ENCODE data around the gene CHRNA9. TPM values are rescaled to one million over a fixed set of nuclear protein-coding genes. Genes with fewer than 3 reads are reported as not detected.

Gene CHRNA9
- total and polyA plus RNA-seq, 2 of the 4 experiments (the other 2 are of a cell fraction): not detected

DNA sequence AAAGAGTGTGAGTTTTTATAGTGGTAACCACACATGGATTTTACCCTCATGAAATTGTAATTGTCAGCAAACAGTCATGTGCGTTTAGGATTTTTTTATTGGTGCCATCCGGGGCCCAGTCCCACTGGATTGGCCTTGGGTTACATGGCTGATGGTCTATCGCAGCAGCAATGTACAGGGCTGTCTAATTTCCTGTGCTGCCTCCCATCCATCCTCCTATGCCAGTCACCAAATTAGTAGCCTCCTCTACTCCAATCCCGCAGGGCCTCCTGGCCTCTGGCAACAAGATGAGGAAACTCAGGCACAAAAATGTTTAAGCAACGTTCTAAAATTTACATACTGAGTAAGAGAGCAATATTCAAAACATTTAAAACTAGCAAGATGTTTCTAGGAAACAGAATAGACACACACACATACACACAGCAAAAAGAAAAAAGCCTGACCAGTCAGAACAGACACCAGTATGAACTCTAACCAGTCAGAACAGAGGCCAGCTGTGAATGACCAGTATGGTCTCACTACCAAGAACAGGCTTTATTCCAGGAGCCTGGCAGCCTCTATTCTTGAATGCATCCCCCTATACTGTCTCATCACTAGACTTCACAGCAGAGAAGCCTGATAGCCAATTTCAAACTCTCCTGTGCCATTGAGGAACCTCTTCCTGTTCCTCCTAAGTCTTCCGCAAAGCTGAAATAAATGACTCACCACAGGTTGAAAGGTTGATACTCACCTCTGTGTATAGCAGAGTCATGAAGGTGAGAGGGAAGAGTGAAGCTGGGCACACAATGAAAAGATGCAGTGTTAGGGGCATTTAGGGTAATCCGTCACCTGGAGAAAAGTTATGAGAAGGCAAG lies 42.6 kb downstream of the CHRNA9 start (continued):
- no peak for TF ChIP-seq MAFK (IDR thresholded peaks at IDR 0.05; ENCODE audit: low read depth, low read length)

DNA sequence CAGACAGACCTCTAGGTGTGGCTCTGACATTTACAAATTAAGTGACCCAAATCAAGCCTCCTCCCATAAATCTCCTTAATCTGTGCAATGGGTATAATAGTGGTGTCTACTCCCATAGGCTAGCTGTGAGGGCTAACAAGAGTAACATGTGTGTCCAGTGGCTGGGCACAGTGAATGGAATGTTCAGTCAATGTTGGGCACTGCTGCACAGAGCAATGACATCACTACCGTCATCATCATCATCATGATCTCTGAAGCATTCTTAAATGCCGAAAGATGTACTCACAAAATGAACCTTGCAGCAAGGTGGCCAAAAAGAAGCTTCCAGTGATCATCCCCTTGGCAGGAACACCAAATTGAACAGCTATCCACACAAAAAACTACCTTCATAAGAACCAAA lies 43.5 kb downstream of the CHRNA9 start:
- Histone ChIP-seq H3K18ac (ENCODE audit: low read depth, low read length) (no peak overlapping the region), H3K4me1 (ENCODE audit: control insufficient read depth, insufficient read depth, low read length) (no peaks in the 10 kb centered on the region), H3K27ac (ENCODE audit: insufficient read depth, low read length) (no peak overlapping the region), H2BK120ac (ENCODE audit: low read depth, low read length) (no peak overlapping the region), H2AK5ac (ENCODE audit: low read depth, low read length) (no peak overlapping the region), H3K4ac (ENCODE audit: low read depth, low read length) (no peak overlapping the region), H3K9ac (ENCODE audit: low read depth, low read length) (no peak overlapping the region), H4K8ac (ENCODE audit: low read depth in 2 of 2, low read length in 2 of 2) (no peak overlapping the region), H4K20me1 (ENCODE audit: insufficient read depth, low read length) (no peaks in the 10 kb centered on the region), H3K9me3 (ENCODE audit: control insufficient read depth, insufficient read depth, low read length) (no peaks in the 10 kb centered on the region), H2BK20ac (ENCODE audit: low read depth, low read length) (no peak overlapping the region), H3K36me3 (ENCODE audit: control insufficient read depth, insufficient read depth, low read length) (no peaks in the 10 kb centered on the region), H2BK5ac (ENCODE audit: low read depth, low read length, poor library complexity, severe bottlenecking) (no peak overlapping the region), H3K56ac (ENCODE audit: extremely low read depth, insufficient read depth, low read length) (no peak overlapping the region), H2AFZ (replicated peaks; ENCODE audit: low read length, poor library complexity) (no peak overlapping the region), H2AK9ac (replicated peaks; ENCODE audit: low read depth, low read length, poor library complexity) (no peak overlapping the region), H3K9me1 (ENCODE audit: insufficient read depth, low read length) (0 out of 2 replicates have a peak, but pooled peaks cover 3% of the 10 kb centered on the region), H3K14ac (replicated peaks; ENCODE audit: low read depth, low read length) (no peak overlapping the region), H3K4me2 (ENCODE audit: low read depth, low read length) (no peak overlapping the region), H3K23ac (ENCODE audit: low read depth, low read length) (no peak overlapping the region), H4K5ac (ENCODE audit: low read depth, low read length) (no peak overlapping the region), H2BK15ac (ENCODE audit: low read depth, low read length) (no peak overlapping the region), H3K27me3 (ENCODE audit: control insufficient read depth, insufficient read depth, low read length) (peaks cover 4% of the 10 kb centered on the region), H4K91ac (ENCODE audit: insufficient read depth, low read depth, low read length) (no peak overlapping the region), H3K79me1 (ENCODE audit: low read depth in 1 of 2, low read length in 2 of 2) (no peaks in the 10 kb centered on the region), H3K4me3 (ENCODE audit: insufficient read depth, low read depth, low read length) (no peak overlapping the region)
- ChIA-PET POLR2A (ENCODE audit: unreplicated experiment) (no interaction called here), CTCF (no interaction called here)
- no peak for ATAC-seq (ENCODE audit: low read depth)
- intact Hi-C loops (cut with micrococcal nuclease) (no loop called here), in situ Hi-C loops (cut with MboI; ENCODE audit: low sequenced_read_pairs) (no loop called here), dilution Hi-C loops (cut with HindIII; ENCODE audit: low sequenced_read_pairs, unreplicated experiment) (no loop called here)
- WGBS, 2 experiments (ENCODE audit: extremely low coverage in 2 of 2, insufficient read length in 1 of 2): no CpG with 5 or more reads among the region's 2 CpGs
- no peak for DNase-seq
- BruUV-seq (replicated peaks): no TSS peak
- TF ChIP-seq FOS (IDR thresholded peaks at IDR 0.05; ENCODE audit: low read depth, low read length) (no peak), NFE2L2 (IDR thresholded peaks at IDR 0.05; ENCODE audit: low read depth, low read length) (no peak), RFX5 (IDR thresholded peaks at IDR 0.05; ENCODE audit: low read depth, low read length) (no peak)

Data from IMR-90 (cell line).